IMR-90 (cell line): ENCODE data around the gene CDK11A. TPM values are rescaled to one million over a fixed set of nuclear protein-coding genes. Genes with fewer than 3 reads are reported as not detected.

ENCODE experiments used
- ATAC-seq: fragments of 200-7000 bp; cut with Tn5 transposase; 2 replicates; pipeline ENCODE4 v1.9.1; 2020; ENCODE audit warnings: low read depth, mild to moderate bottlenecking, moderate library complexity
- BruUV-seq: library from RNA; stranded (reverse); fragments of 400-500 nt; replicated peaks from 2 replicates; lab custom pipeline; 2021; lab: Mats Ljungman, UMichigan
- CTCF ChIA-PET: fragments of 300-600 bp; formaldehyde crosslinking; extraction: SDS; loops from one replicate; lab custom pipeline; 2021; ENCODE audit warnings: antibody characterized with exemption; lab: Yijun Ruan, JAX
- POLR2A ChIA-PET: fragments of 300-600 bp; sonication (Branson Sonifier 250); formaldehyde crosslinking; loops from one replicate; lab custom pipeline; 2022; ENCODE audit warnings: antibody characterized with exemption; ENCODE audit not compliant: unreplicated experiment; lab: Charles Lee
- DNase-seq: peaks from one replicate; pipeline ENCODE4 v3.0.0; 2013
- H2AFZ ChIP-seq: replicated peaks from 2 replicates; pipeline ENCODE3; 2013; ENCODE audit warnings: low read length, mild to moderate bottlenecking; ENCODE audit not compliant: poor library complexity
- H2AK5ac ChIP-seq: 2 replicates; pipeline ENCODE4 v1.6.1; 2013; ENCODE audit warnings: low read depth, low read length, inconsistent platforms
- H2AK9ac ChIP-seq: replicated peaks from 2 replicates; pipeline ENCODE3; 2013; ENCODE audit warnings: mild to moderate bottlenecking, low read depth, low read length, moderate library complexity; ENCODE audit not compliant: poor library complexity
- H2BK120ac ChIP-seq: 2 replicates; pipeline ENCODE4 v1.6.1; 2013; ENCODE audit warnings: low read depth, low read length, inconsistent platforms
- H2BK15ac ChIP-seq: 3 replicates; pipeline ENCODE4 v1.6.1; 2013; ENCODE audit warnings: low read depth, low read length, inconsistent platforms
- H2BK20ac ChIP-seq: 2 replicates; pipeline ENCODE4 v1.6.1; 2013; ENCODE audit warnings: low read depth, mild to moderate bottlenecking, inconsistent platforms, low read length, moderate library complexity
- H2BK5ac ChIP-seq: 2 replicates; pipeline ENCODE4 v1.6.1; 2013; ENCODE audit warnings: mild to moderate bottlenecking, low read depth, low read length, inconsistent platforms; ENCODE audit not compliant: poor library complexity, severe bottlenecking
- H3K14ac ChIP-seq: replicated peaks from 2 replicates; pipeline ENCODE4 v1.6.1; 2013; ENCODE audit warnings: low read depth, low read length, inconsistent platforms
- H3K18ac ChIP-seq: 2 replicates; pipeline ENCODE4 v1.6.1; 2013; ENCODE audit warnings: low read depth, low read length, control low read depth
- H3K23ac ChIP-seq: 2 replicates; pipeline ENCODE4 v1.6.1; 2013; ENCODE audit warnings: low read depth, low read length, inconsistent platforms
- H3K27ac ChIP-seq: 2 replicates; pipeline ENCODE4 v1.5.1; 2013; ENCODE audit warnings: mild to moderate bottlenecking, control low read depth, low read length; ENCODE audit not compliant: insufficient read depth
- H3K27me3 ChIP-seq: 2 replicates; pipeline ENCODE4 v1.6.1; 2013; ENCODE audit warnings: low read length; ENCODE audit not compliant: control insufficient read depth, insufficient read depth
- H3K36me3 ChIP-seq: 2 replicates; pipeline ENCODE4 v1.6.1; 2013; ENCODE audit warnings: low read length, mixed read lengths; ENCODE audit not compliant: control insufficient read depth, insufficient read depth
- H3K4ac ChIP-seq: 2 replicates; pipeline ENCODE4 v1.6.1; 2013; ENCODE audit warnings: low read depth, low read length, inconsistent platforms
- H3K4me1 ChIP-seq: 2 replicates; pipeline ENCODE4 v1.6.1; 2013; ENCODE audit warnings: low read length, mixed read lengths; ENCODE audit not compliant: control insufficient read depth, insufficient read depth
- H3K4me2 ChIP-seq: 2 replicates; pipeline ENCODE4 v1.6.1; 2013; ENCODE audit warnings: low read depth, mild to moderate bottlenecking, control low read depth, low read length, moderate library complexity
- H3K4me3 ChIP-seq: 2 replicates; pipeline ENCODE4 v1.5.1; 2013; ENCODE audit warnings: low read depth, mild to moderate bottlenecking, control low read depth, low read length, moderate library complexity; ENCODE audit not compliant: insufficient read depth
- H3K56ac ChIP-seq: 2 replicates; pipeline ENCODE4 v1.6.1; 2013; ENCODE audit warnings: low read length, inconsistent platforms; ENCODE audit not compliant: insufficient read depth; ENCODE audit errors: extremely low read depth
- H3K79me1 ChIP-seq, 2 experiments: 2 replicates each; pipeline ENCODE4 v1.6.1; 2013; ENCODE audit warnings: low read length in 2 of 2, inconsistent platforms in 1 of 2, low read depth in 1 of 2
- H3K9ac ChIP-seq: 2 replicates; pipeline ENCODE4 v1.6.1; 2013; ENCODE audit warnings: low read depth, low read length, control low read depth
- H3K9me1 ChIP-seq: 2 replicates; pipeline ENCODE4 v1.6.1; 2013; ENCODE audit warnings: low read length, inconsistent platforms; ENCODE audit not compliant: insufficient read depth
- H3K9me3 ChIP-seq: 2 replicates; pipeline ENCODE4 v1.6.1; 2013; ENCODE audit warnings: low read length; ENCODE audit not compliant: control insufficient read depth, insufficient read depth
- H4K20me1 ChIP-seq: 2 replicates; pipeline ENCODE4 v1.6.1; 2013; ENCODE audit warnings: low read length, inconsistent platforms; ENCODE audit not compliant: insufficient read depth
- H4K5ac ChIP-seq: 2 replicates; pipeline ENCODE4 v1.6.1; 2013; ENCODE audit warnings: mild to moderate bottlenecking, low read depth, low read length, control low read depth
- H4K8ac ChIP-seq, 2 experiments: 2 replicates each; pipeline ENCODE4 v1.6.1; 2013; ENCODE audit warnings: low read depth in 2 of 2, low read length in 2 of 2, control low read depth in 1 of 2, inconsistent platforms in 1 of 2
- H4K91ac ChIP-seq: 2 replicates; pipeline ENCODE4 v1.6.1; 2013; ENCODE audit warnings: low read depth, low read length, inconsistent platforms; ENCODE audit not compliant: insufficient read depth
- BHLHE40 ChIP-seq: fragments of 150-350 bp; IDR thresholded peaks from 2 replicates; pipeline ENCODE4 v1.6.1; 2016; ENCODE audit warnings: mild to moderate bottlenecking, low read depth, low read length
- CHD1 ChIP-seq: IDR thresholded peaks from 2 replicates; pipeline ENCODE4 v1.6.1; 2012; ENCODE audit warnings: low read depth, low read length, improper control_type of control experiment
- CTCF ChIP-seq: conservative IDR thresholded peaks from 2 replicates; pipeline ENCODE4 v1.5.1; 2012; ENCODE audit warnings: mild to moderate bottlenecking, low read depth, low read length, improper control_type of control experiment
- FOS ChIP-seq: fragments of 150-350 bp; IDR thresholded peaks from 2 replicates; pipeline ENCODE4 v1.6.1; 2016; ENCODE audit warnings: low read depth, low read length
- MAFK ChIP-seq: IDR thresholded peaks from 2 replicates; pipeline ENCODE4 v1.6.1; 2012; ENCODE audit warnings: low read depth, low read length, improper control_type of control experiment
- MAZ ChIP-seq: IDR thresholded peaks from 2 replicates; pipeline ENCODE4 v1.6.1; 2012; ENCODE audit warnings: low read depth, mild to moderate bottlenecking, low read length, improper control_type of control experiment, moderate library complexity, borderline replicate concordance
- NFE2L2 ChIP-seq: fragments of 150-350 bp; IDR thresholded peaks from 2 replicates; pipeline ENCODE4 v1.6.1; 2016; ENCODE audit warnings: low read depth, mild to moderate bottlenecking, low read length
- POLR2A ChIP-seq: IDR thresholded peaks from 2 replicates; pipeline ENCODE4 v1.6.1; 2012; ENCODE audit warnings: mild to moderate bottlenecking, low read depth, low read length
- RAD21 ChIP-seq: IDR thresholded peaks from 2 replicates; pipeline ENCODE4 v1.6.1; 2012; ENCODE audit warnings: low read length, improper control_type of control experiment
- RCOR1 ChIP-seq: IDR thresholded peaks from 2 replicates; pipeline ENCODE4 v1.6.1; 2012; ENCODE audit warnings: mild to moderate bottlenecking, low read length, improper control_type of control experiment; ENCODE audit not compliant: insufficient replicate concordance
- RFX5 ChIP-seq: IDR thresholded peaks from 2 replicates; pipeline ENCODE4 v1.8.0; 2012; ENCODE audit warnings: low read depth, mild to moderate bottlenecking, low read length, moderate library complexity
- WGBS, 2 experiments: methylation state at CpG; one replicate each; pipeline versions ENCODE4 v1.1.5 to v1.1.7; 2013; ENCODE audit warnings: missing lambda C conversion rate in 2 of 2; ENCODE audit not compliant: insufficient read length in 1 of 2; ENCODE audit errors: extremely low coverage in 2 of 2; 5-methylcytosine and 5-hydroxymethylcytosine counted together
- dilution Hi-C: fragments of 300-500 bp; cut with HindIII; formaldehyde crosslinking; loops from one replicate; pipeline ENCODE4 v1.14.3; 2018; ENCODE audit warnings: low sequenced_read_pairs; ENCODE audit not compliant: unreplicated experiment
- in situ Hi-C: fragments of 300-500 bp; cut with MboI; formaldehyde crosslinking; loops from 3 replicates; pipeline ENCODE4 v1.14.3; 2019; ENCODE audit warnings: low sequenced_read_pairs, inconsistent platforms, mixed read lengths
- intact Hi-C: fragments of 100-400 bp; cut with micrococcal nuclease; formaldehyde crosslinking; loops from 2 replicates; pipeline ENCODE4 v1.10.0; 2022
- polyA plus RNA-seq, 3 experiments: library from polyadenylated mRNA; depleted of rRNA; stranded (reverse); fragments of >200 nt; gene quantifications; 2 replicates each; pipeline ENCODE4 v1.2.3, GENCODE V29; 2012; ENCODE audit warnings: low replicate concordance in 1 of 3
- total RNA-seq: library from RNA; depleted of rRNA; stranded (reverse); fragments of >200 nt; gene quantifications from 2 replicates; pipeline ENCODE4 v1.2.3, GENCODE V29; 2012

Gene CDK11A
- total and polyA plus RNA-seq, 2 of the 4 experiments (the other 2 are of a cell fraction) = 1.8 to 20.0 TPM

- CTCF ChIA-PET = no interaction called here
- dilution Hi-C loops = no loop called here
- WGBS, 2 experiments = 100% methylated on average over 1 of the region's 22 CpGs; no CpG with 5 or more reads in 1 of the 2 experiments
Measured at GRCh38 chr1:1703796-1704195, 20.4 kb downstream of the CDK11A start.

More at GRCh38 chr1:1703796-1704195, 20.4 kb downstream of the CDK11A start:
- H2AK5ac ChIP-seq = no peak overlapping the region
- no peak overlapping the region for H2AFZ ChIP-seq
- no peak overlapping the region for H2BK120ac ChIP-seq
- POLR2A ChIA-PET = no interaction called here
- no peak overlapping the region for H2BK15ac ChIP-seq
- no peaks in the 10 kb centered on the region for H3K9me3 ChIP-seq
- DNase-seq (no peak), ATAC-seq (no peak)
- H2BK20ac ChIP-seq = no peak overlapping the region
- H3K56ac ChIP-seq = no peak overlapping the region
- H3K14ac ChIP-seq = no peak overlapping the region
- no peaks in the 10 kb centered on the region for H3K9me1 ChIP-seq
- H3K4me3 ChIP-seq = no peak overlapping the region
- no peak overlapping the region for H3K23ac ChIP-seq
- no peaks in the 10 kb centered on the region for H3K79me1 ChIP-seq
- peaks cover 6% of the 10 kb centered on the region; the same call in 1 of the 2 replicates for H3K36me3 ChIP-seq
- in situ Hi-C loops = no loop called here
- H3K27me3 ChIP-seq = no peaks in the 10 kb centered on the region
- H4K8ac ChIP-seq = no peak overlapping the region
- no peak overlapping the region for H3K27ac ChIP-seq
- no peak overlapping the region for H3K4ac ChIP-seq
- no peak overlapping the region for H3K4me2 ChIP-seq
- TF ChIP-seq RAD21 (no peak), FOS (no peak), RFX5 (no peak), CHD1 (no peak), CTCF (no peak), RCOR1 (no peak), MAFK (no peak), NFE2L2 (no peak), MAZ (no peak), BHLHE40 (no peak), POLR2A (no peak)
- no TSS peak for BruUV-seq
- no peak overlapping the region for H3K18ac ChIP-seq
- intact Hi-C loops = no loop called here
- H4K91ac ChIP-seq = no peak overlapping the region
- no peak overlapping the region for H3K9ac ChIP-seq
- no peaks in the 10 kb centered on the region for H3K4me1 ChIP-seq
- H2AK9ac ChIP-seq = no peak overlapping the region
- H4K5ac ChIP-seq = no peak overlapping the region
- H2BK5ac ChIP-seq = no peak overlapping the region
- H4K20me1 ChIP-seq = no peaks in the 10 kb centered on the region
